ENCODE data around the gene KSR2. TPM values are rescaled to one million over a fixed set of nuclear protein-coding genes. Genes with fewer than 3 reads are reported as not detected.
"Not testable (repeated sequence)": the region's sequence is repeated elsewhere in the genome, so short reads cannot be mapped to it uniquely, and the experiment has no call there.

Gene KSR2
- total RNA-seq, 1 donor from 2014 or later, result not detected

DNA sequence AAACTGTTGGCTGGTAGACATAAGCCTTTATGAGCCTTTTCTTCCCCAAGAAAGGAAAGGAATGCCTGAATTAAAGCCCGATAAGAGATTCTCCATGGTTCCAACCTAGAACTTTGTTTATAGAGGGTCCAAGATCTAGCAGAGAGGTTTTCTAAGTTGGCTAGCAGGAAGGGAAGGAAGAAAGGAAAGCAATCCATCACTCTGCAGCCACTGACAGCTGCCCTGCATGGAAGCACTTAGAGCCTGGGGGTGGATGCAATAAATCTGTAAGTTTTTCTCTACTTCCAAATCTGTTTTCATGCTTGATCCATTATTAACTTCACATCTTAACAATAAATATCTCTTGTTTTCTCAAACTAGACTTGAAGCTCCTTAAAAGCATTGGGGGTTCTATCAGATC is 224.4 kb downstream of the KSR2 start:
- FAIRE-seq, result no peak
- no peaks in the 10 kb centered on the region for H3K27me3 ChIP-seq (ENCODE audit: control insufficient read depth, insufficient read depth, low read length)

DNA sequence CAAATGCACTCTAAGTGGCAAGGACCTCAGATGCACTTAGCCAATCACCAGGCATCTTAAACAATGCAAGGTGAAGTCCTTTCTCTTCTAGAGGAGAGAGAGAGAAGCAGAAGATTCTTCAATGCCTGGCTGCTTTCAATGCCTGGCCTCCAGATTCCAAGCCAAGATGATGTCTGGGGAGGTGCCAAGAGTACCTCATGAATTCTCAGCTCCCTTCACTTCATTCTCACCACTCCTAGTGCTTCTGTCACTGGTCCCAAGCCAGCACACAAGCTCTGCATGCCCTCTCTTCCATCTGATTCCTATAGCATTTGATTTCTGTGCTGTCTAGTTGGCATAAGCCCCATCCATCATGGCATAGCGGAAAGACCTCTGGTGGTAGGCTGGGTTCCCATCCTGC is 225.0 kb downstream of the KSR2 start:
- H3K4me3 ChIP-seq (ENCODE audit: low read depth, low read length), result no peak overlapping the region
- H3K36me3 ChIP-seq (ENCODE audit: control insufficient read depth, insufficient read depth, low read length), result no peaks in the 10 kb centered on the region
- no peak for DNase-seq (ENCODE audit: low read depth)
- TF ChIP-seq, protein P1, sequence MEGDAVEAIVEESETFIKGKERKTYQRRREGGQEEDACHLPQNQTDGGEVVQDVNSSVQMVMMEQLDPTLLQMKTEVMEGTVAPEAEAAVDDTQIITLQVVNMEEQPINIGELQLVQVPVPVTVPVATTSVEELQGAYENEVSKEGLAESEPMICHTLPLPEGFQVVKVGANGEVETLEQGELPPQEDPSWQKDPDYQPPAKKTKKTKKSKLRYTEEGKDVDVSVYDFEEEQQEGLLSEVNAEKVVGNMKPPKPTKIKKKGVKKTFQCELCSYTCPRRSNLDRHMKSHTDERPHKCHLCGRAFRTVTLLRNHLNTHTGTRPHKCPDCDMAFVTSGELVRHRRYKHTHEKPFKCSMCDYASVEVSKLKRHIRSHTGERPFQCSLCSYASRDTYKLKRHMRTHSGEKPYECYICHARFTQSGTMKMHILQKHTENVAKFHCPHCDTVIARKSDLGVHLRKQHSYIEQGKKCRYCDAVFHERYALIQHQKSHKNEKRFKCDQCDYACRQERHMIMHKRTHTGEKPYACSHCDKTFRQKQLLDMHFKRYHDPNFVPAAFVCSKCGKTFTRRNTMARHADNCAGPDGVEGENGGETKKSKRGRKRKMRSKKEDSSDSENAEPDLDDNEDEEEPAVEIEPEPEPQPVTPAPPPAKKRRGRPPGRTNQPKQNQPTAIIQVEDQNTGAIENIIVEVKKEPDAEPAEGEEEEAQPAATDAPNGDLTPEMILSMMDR (IDR thresholded peaks at IDR 0.05; ENCODE audit: insufficient read depth, low read length, severe bottlenecking), result no peak
- FAIRE-seq, result no peak
- H3K27me3 ChIP-seq (ENCODE audit: control insufficient read depth, insufficient read depth, low read length), result no peaks in the 10 kb centered on the region

More for the DNA sequence above, 224.4 kb downstream of the KSR2 start:
- no peak for DNase-seq (ENCODE audit: low read depth)
- H3K4me3 ChIP-seq (ENCODE audit: low read depth, low read length), result no peak overlapping the region
- TF ChIP-seq, protein P1 (IDR thresholded peaks at IDR 0.05; ENCODE audit: insufficient read depth, low read length, severe bottlenecking), result no peak
- H3K36me3 ChIP-seq (ENCODE audit: control insufficient read depth, insufficient read depth, low read length), result no peaks in the 10 kb centered on the region

DNA sequence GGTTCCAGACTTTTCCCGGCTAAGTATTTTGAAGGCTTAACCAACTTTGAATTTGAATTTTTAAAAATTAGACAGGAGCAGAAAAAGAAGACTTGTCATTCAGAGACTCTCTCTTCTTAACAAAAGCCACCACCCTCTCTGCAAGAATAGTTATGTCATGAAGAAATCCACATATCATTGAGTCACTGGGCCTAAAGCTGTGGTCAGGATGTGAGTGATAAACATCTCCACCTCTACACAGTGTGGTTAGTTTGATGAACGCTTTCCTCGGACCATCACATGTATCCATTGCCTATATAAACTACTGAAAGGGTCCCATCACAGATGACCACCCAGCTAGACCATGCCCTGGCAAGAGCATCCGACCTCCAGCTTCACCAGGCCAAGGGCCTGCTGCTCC is 226.1 kb downstream of the KSR2 start:
- no peak overlapping the region for H3K4me3 ChIP-seq (ENCODE audit: low read depth, low read length)
- TF ChIP-seq, protein P1 (IDR thresholded peaks at IDR 0.05; ENCODE audit: insufficient read depth, low read length, severe bottlenecking), result no peak
- DNase-seq (ENCODE audit: low read depth) (no peak), FAIRE-seq (no peak)
- H3K27me3 ChIP-seq (ENCODE audit: control insufficient read depth, insufficient read depth, low read length), result no peaks in the 10 kb centered on the region
- no peaks in the 10 kb centered on the region for H3K36me3 ChIP-seq (ENCODE audit: control insufficient read depth, insufficient read depth, low read length)

DNA sequence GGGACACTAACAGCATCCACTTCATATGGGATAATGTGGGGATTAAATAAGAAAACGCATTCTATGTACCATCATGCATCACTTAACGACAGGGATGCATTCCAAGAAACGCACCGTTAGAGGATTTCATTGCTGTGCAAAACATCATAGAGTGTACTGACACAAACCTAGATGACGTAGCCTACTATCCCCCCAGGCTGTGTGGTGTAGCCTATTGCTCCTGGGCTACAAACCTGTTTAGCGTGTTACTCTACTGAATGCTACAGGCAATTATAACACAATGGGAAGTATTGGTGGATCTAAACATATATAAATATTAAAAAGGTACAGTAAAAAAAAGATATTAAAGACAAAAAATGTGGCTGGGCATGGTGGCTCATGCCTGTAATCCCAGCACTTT is 230.6 kb downstream of the KSR2 start:
- TF ChIP-seq, protein P1 (IDR thresholded peaks at IDR 0.05; ENCODE audit: insufficient read depth, low read length, severe bottlenecking), result no peak
- Histone ChIP-seq H3K36me3 (ENCODE audit: control insufficient read depth, insufficient read depth, low read length) (no peaks in the 10 kb centered on the region), H3K4me3 (ENCODE audit: low read depth, low read length) (no peak overlapping the region), H3K27me3 (ENCODE audit: control insufficient read depth, insufficient read depth, low read length) (no peaks in the 10 kb centered on the region)
- FAIRE-seq (no peak), DNase-seq (ENCODE audit: low read depth) (no peak)

DNA sequence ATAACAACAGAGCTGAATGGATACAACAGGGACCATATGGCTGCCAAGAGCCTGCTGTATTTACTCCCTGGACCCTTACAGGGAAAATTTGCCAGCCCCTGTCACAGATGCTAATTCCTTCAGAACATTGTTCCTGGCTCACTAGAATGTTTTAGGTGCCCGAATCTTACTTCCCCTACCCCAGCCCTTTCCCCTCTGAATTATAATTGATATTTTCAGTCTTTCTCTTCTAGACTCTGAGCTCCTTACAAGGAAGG is 235.3 kb downstream of the KSR2 start:
- DNase-seq (ENCODE audit: low read depth), result no peak
- Histone ChIP-seq H3K36me3 (ENCODE audit: control insufficient read depth, insufficient read depth, low read length) (no peaks in the 10 kb centered on the region), H3K4me3 (ENCODE audit: low read depth, low read length) (no peak overlapping the region), H3K27me3 (ENCODE audit: control insufficient read depth, insufficient read depth, low read length) (no peaks in the 10 kb centered on the region)
- FAIRE-seq, result no peak
- TF ChIP-seq, protein P1 (IDR thresholded peaks at IDR 0.05; ENCODE audit: insufficient read depth, low read length, severe bottlenecking), result no peak

DNA sequence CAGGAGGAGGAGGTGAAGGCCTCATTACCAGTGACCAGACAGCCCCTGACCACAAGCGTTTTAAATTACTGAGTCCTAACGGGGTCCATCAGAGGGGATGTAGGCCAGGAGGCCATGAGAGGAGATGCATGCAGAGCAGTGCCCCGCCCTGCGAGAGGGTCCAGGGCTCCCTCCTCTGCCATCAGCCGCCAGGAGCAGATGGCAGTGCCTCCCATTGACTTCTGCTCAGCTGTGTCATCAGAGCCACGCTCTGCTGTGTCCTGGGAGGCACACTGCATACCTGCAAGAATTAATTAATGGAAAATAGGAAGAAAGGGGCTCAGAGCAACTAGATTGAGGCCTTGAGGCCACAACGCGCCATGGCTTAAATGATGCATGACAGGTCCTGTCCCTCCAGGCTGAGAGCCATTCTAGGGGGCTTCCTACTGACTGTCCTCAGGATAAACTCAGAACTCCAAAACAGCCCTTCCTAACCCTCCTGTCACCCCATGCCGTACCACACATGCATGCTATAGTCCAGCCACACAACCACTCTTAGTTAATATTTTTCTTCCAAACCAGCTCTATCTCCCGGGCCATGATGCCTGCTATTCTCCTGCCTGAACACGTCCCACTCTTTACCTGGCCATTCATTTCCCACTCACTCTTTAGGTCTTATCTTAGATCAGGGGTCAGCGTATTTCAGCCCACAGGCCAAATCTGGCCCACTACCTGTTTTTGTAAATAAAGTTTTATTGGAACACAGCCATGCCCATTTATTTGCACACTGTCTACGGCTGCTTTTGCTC is 235.8 kb downstream of the KSR2 start:
- H3K4me3 ChIP-seq (ENCODE audit: low read depth, low read length), result no peak overlapping the region
- no peaks in the 10 kb centered on the region for H3K36me3 ChIP-seq (ENCODE audit: control insufficient read depth, insufficient read depth, low read length)
- TF ChIP-seq, protein P1 (IDR thresholded peaks at IDR 0.05; ENCODE audit: insufficient read depth, low read length, severe bottlenecking), result no peak
- H3K27me3 ChIP-seq (ENCODE audit: control insufficient read depth, insufficient read depth, low read length), result no peaks in the 10 kb centered on the region
- FAIRE-seq, result no peak
- DNase-seq (ENCODE audit: low read depth), result no peak

DNA sequence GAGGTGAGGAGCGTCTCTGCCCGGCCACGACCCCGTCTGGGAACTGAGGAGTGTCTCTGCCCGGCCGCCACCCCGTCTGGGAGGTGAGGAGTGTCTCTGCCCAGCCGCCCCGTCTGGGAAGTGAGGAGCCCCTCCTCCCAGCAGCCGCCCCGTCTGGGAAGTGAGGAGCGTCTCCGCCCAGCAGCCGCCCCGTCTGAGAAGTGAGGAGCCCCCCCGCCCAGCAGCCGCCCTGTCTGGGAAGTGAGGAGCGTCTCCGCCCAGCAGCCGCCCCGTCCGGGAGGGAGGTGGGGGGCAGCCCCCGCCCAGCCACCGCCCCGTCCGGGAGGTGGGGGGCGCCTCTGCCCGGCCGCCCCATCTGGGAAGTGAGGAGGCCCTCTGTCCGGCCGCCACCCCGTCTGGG is 237.7 kb downstream of the KSR2 start:
- H3K27me3 ChIP-seq (ENCODE audit: control insufficient read depth, insufficient read depth, low read length); H3K4me3 ChIP-seq (ENCODE audit: low read depth, low read length); FAIRE-seq; DNase-seq (ENCODE audit: low read depth); H3K36me3 ChIP-seq (ENCODE audit: control insufficient read depth, insufficient read depth, low read length): not testable (repeated sequence)
